HFF-Myc (cell line): Measurements from ENCODE around the gene CCNQ.

ENCODE experiments used
- DNase-seq: peaks from one replicate; pipeline ENCODE4 v3.0.0-alpha.2; 2011; ENCODE audit warnings: low read depth; ENCODE audit errors: extremely low read depth
- H3K4me3 ChIP-seq: replicated peaks from 2 replicates; pipeline ENCODE4 v1.5.1; 2011; ENCODE audit warnings: low read depth, mild to moderate bottlenecking, control low read depth, low read length
- CTCF ChIP-seq: IDR thresholded peaks from 2 replicates; pipeline ENCODE4 v1.5.1; 2012; ENCODE audit warnings: mild to moderate bottlenecking, low read depth, low read length, control low read depth; ENCODE audit errors: missing control alignments

The CCNQ gene

GRCh38 chrX:153573984-153574383 is 25.0 kb downstream of the CCNQ start:
- no peak for TF ChIP-seq CTCF
- no peak for DNase-seq
- H3K4me3 ChIP-seq, result no peak overlapping the region

- H3K4me3 ChIP-seq, result no peak overlapping the region
- no peak for TF ChIP-seq CTCF
- DNase-seq, result no peak
Measured at GRCh38 chrX:153572601-153573000, 26.3 kb downstream of the CCNQ start.

- H3K4me3 ChIP-seq, result no peak overlapping the region
- TF ChIP-seq CTCF, result no peak
- no peak for DNase-seq
Measured at GRCh38 chrX:153571534-153571908, 27.4 kb downstream of the CCNQ start.

- DNase-seq, result no peak
- no peak for TF ChIP-seq CTCF
- H3K4me3 ChIP-seq, result no peak overlapping the region
Measured at GRCh38 chrX:153569475-153569874, 29.5 kb downstream of the CCNQ start.

- TF ChIP-seq CTCF, result no peak
- H3K4me3 ChIP-seq, result no peak overlapping the region
- DNase-seq, result no peak
Measured at GRCh38 chrX:153568451-153569011, 30.4 kb downstream of the CCNQ start.

- H3K4me3 ChIP-seq, result no peak overlapping the region
- no peak for TF ChIP-seq CTCF
- DNase-seq, result no peak
Measured at GRCh38 chrX:153565996-153566580, 32.9 kb downstream of the CCNQ start.

GRCh38 chrX:153564047-153564606 is 34.8 kb downstream of the CCNQ start:
- TF ChIP-seq CTCF, result no peak
- DNase-seq, result no peak
- no peak overlapping the region for H3K4me3 ChIP-seq
